ENCODE results near the gene IGSF11.

IGSF11 gene

GRCh38 chr3:118997190-118997589 lies 37.5 kb downstream of the IGSF11 start:
- Histone ChIP-seq H3K9ac (no peak overlapping the region), H3K27me3 (no peaks in the 10 kb centered on the region), H3K4me1 (no peaks in the 10 kb centered on the region), H3K4me3 (no peak overlapping the region), H3K27ac (no peak overlapping the region), H3K4me2 (no peak overlapping the region), H3K9me3 (replicated peaks in 1 of 11) (no peaks in the 10 kb centered on the region), H3K36me3 (no peaks in the 10 kb centered on the region), H4K20me1 (no peaks in the 10 kb centered on the region)
- no peak for TF ChIP-seq Cebpa-rat (IDR thresholded peaks at IDR 0.05)

DNA sequence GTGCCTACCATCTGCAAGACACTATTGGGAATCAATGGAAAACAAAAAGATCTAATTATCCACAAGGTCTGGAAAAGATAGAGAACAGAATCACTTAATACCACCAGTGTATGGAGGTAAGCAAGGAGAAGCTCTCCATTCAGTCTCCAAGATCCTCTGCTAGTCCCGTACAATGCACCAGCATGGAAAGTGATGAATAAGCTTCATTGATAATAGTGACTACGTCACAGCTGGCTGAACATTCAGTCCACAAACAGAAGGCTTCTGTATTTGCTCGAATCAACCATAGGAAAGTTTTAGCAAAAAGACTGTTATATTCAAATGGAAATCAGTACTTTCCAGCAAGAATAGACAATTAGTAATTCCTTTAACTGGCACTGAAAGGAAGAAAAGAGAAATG lies 42.9 kb downstream of the IGSF11 start:
- Histone ChIP-seq H3K27me3 (no peaks in the 10 kb centered on the region), H3K4me1 (no peaks in the 10 kb centered on the region; a peak in 1 of 20 replicates), H3K9ac (no peak overlapping the region), H3K36me3 (no peaks in the 10 kb centered on the region), H3K9me3 (replicated peaks in 1 of 11) (no peaks in the 10 kb centered on the region), H3K4me3 (no peak overlapping the region), H3K27ac (no peak overlapping the region), H4K20me1 (no peaks in the 10 kb centered on the region), H3K4me2 (no peak overlapping the region)
- TF ChIP-seq Cebpa-rat (IDR thresholded peaks at IDR 0.05) = no peak

- Histone ChIP-seq H4K20me1 (no peaks in the 10 kb centered on the region), H3K9ac (no peak overlapping the region), H3K27ac (no peak overlapping the region), H3K36me3 (no peaks in the 10 kb centered on the region), H3K27me3 (no peaks in the 10 kb centered on the region), H3K4me2 (no peak overlapping the region), H3K9me3 (replicated peaks in 1 of 11) (no peaks in the 10 kb centered on the region), H3K4me1 (no peaks in the 10 kb centered on the region; a peak in 1 of 20 replicates), H3K4me3 (no peak overlapping the region)
- TF ChIP-seq Cebpa-rat (IDR thresholded peaks at IDR 0.05) = no peak
Observed at GRCh38 chr3:118990823-118991560, 43.7 kb downstream of the IGSF11 start.

- Histone ChIP-seq H3K9me3 (replicated peaks in 1 of 11) (no peaks in the 10 kb centered on the region), H3K27me3 (no peaks in the 10 kb centered on the region), H4K20me1 (no peaks in the 10 kb centered on the region), H3K9ac (no peak overlapping the region), H3K27ac (no peak overlapping the region), H3K36me3 (no peaks in the 10 kb centered on the region), H3K4me1 (no peaks in the 10 kb centered on the region; a peak in 1 of 20 replicates), H3K4me2 (no peak overlapping the region), H3K4me3 (no peak overlapping the region)
- no peak for TF ChIP-seq Cebpa-rat (IDR thresholded peaks at IDR 0.05)
Observed at GRCh38 chr3:118988198-118989130, 46.2 kb downstream of the IGSF11 start.

- TF ChIP-seq Cebpa-rat (IDR thresholded peaks at IDR 0.05) = no peak
- no peaks in the 10 kb centered on the region; a peak in 1 of 20 replicates for H3K4me1 ChIP-seq
- H3K4me3 ChIP-seq = no peak overlapping the region
- no peaks in the 10 kb centered on the region for H3K36me3 ChIP-seq
- no peaks in the 10 kb centered on the region for H3K9me3 ChIP-seq (replicated peaks in 1 of 11)
- no peak overlapping the region for H3K27ac ChIP-seq
- H3K27me3 ChIP-seq = no peaks in the 10 kb centered on the region
- no peaks in the 10 kb centered on the region for H4K20me1 ChIP-seq
- H3K4me2 ChIP-seq = no peak overlapping the region
- no peak overlapping the region for H3K9ac ChIP-seq
Observed at GRCh38 chr3:118987477-118987876, 47.2 kb downstream of the IGSF11 start.

- H3K9ac ChIP-seq = no peak overlapping the region
- no peaks in the 10 kb centered on the region; a peak in 1 of 20 replicates for H3K4me1 ChIP-seq
- H4K20me1 ChIP-seq = no peaks in the 10 kb centered on the region
- H3K27ac ChIP-seq = no peak overlapping the region
- no peaks in the 10 kb centered on the region for H3K36me3 ChIP-seq
- H3K4me3 ChIP-seq = no peak overlapping the region
- H3K27me3 ChIP-seq = no peaks in the 10 kb centered on the region
- no peak for TF ChIP-seq Cebpa-rat (IDR thresholded peaks at IDR 0.05)
- H3K4me2 ChIP-seq = no peak overlapping the region
- no peaks in the 10 kb centered on the region for H3K9me3 ChIP-seq (replicated peaks in 1 of 11)
Observed at GRCh38 chr3:118986734-118987133, 47.9 kb downstream of the IGSF11 start.

DNA sequence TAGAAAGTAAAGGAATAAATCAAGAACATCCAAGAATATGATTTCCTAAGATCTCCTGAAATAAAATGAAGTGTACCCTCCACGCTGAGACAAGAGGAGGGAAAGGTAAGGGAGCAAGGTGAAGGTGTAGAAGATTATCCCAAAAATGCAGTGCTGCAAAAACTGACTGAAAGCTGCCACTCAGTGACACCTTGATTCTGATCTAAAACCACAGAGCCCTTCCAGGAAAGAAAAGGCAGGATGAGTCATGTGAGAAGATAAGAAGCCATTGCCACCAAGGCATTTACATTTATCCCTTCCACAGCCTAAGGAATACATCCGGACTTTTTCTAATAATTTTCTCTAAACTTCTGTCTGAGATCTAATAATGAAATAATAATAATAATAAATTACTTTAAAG lies 49.9 kb downstream of the IGSF11 start:
- no peak for TF ChIP-seq Cebpa-rat (IDR thresholded peaks at IDR 0.05)
- Histone ChIP-seq H3K36me3 (no peaks in the 10 kb centered on the region), H3K4me1 (no peaks in the 10 kb centered on the region; a peak in 1 of 20 replicates)

DNA sequence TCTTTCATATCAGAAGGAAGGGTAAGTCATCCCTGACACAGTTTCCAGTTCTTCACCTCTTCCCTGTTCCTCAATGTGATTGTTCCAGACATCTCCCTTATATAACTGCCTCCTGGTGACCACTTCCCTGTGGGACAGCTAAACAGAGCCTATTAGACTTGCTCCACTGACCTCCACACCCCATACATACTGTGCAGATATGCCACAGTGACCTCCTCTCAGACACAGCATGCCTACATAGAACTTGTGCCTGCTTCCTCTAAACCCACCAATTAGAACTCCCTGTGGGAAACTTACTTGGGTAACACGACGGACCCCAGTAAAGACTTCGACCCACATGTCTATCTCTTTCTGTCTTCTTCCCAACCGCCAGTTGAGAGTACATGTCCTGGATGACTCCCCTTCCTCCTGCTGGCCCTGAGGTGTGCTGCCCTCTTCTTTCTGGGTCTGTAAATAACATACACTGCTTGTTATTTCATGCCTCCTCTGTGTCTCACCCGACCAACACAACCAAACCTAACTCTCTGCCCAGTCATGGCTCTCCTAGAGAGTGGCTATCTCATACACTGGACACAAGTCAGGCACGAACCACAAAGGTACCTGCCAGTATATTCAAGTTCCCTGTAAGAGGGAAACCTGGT lies 53.0 kb downstream of the IGSF11 start:
- Histone ChIP-seq H3K27ac (no peak overlapping the region), H3K9ac (no peak overlapping the region), H3K4me3 (no peak overlapping the region), H3K4me2 (no peak overlapping the region), H4K20me1 (no peaks in the 10 kb centered on the region), H3K4me1 (no peaks in the 10 kb centered on the region; a peak in 1 of 20 replicates), H3K27me3 (no peaks in the 10 kb centered on the region), H3K36me3 (no peaks in the 10 kb centered on the region), H3K9me3 (replicated peaks in 1 of 11) (no peaks in the 10 kb centered on the region)
- no peak for TF ChIP-seq Cebpa-rat (IDR thresholded peaks at IDR 0.05)

More for the DNA sequence above, 49.9 kb downstream of the IGSF11 start:
- Histone ChIP-seq H3K4me3 (no peak overlapping the region), H3K4me2 (no peak overlapping the region), H3K9ac (no peak overlapping the region), H3K9me3 (replicated peaks in 1 of 11) (no peaks in the 10 kb centered on the region), H3K27me3 (no peaks in the 10 kb centered on the region), H3K27ac (no peak overlapping the region), H4K20me1 (no peaks in the 10 kb centered on the region)

GRCh38 chr3:118980832-118981231 lies 53.8 kb downstream of the IGSF11 start:
- Histone ChIP-seq H3K9ac (no peak overlapping the region), H3K4me2 (no peak overlapping the region), H3K4me1 (no peaks in the 10 kb centered on the region), H3K27ac (no peak overlapping the region), H4K20me1 (no peaks in the 10 kb centered on the region), H3K9me3 (replicated peaks in 1 of 11) (no peaks in the 10 kb centered on the region), H3K36me3 (no peaks in the 10 kb centered on the region), H3K27me3 (no peaks in the 10 kb centered on the region), H3K4me3 (no peak overlapping the region)
- TF ChIP-seq Cebpa-rat (IDR thresholded peaks at IDR 0.05) = no peak
